ENCODE data around the gene PNKD. TPM values are rescaled to one million over a fixed set of nuclear protein-coding genes. Genes with fewer than 3 reads are reported as not detected.

The PNKD gene, protein sequence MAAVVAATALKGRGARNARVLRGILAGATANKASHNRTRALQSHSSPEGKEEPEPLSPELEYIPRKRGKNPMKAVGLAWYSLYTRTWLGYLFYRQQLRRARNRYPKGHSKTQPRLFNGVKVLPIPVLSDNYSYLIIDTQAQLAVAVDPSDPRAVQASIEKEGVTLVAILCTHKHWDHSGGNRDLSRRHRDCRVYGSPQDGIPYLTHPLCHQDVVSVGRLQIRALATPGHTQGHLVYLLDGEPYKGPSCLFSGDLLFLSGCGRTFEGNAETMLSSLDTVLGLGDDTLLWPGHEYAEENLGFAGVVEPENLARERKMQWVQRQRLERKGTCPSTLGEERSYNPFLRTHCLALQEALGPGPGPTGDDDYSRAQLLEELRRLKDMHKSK
- total RNA-seq = 53.3 and 55.3 TPM in 2 replicates

DNA sequence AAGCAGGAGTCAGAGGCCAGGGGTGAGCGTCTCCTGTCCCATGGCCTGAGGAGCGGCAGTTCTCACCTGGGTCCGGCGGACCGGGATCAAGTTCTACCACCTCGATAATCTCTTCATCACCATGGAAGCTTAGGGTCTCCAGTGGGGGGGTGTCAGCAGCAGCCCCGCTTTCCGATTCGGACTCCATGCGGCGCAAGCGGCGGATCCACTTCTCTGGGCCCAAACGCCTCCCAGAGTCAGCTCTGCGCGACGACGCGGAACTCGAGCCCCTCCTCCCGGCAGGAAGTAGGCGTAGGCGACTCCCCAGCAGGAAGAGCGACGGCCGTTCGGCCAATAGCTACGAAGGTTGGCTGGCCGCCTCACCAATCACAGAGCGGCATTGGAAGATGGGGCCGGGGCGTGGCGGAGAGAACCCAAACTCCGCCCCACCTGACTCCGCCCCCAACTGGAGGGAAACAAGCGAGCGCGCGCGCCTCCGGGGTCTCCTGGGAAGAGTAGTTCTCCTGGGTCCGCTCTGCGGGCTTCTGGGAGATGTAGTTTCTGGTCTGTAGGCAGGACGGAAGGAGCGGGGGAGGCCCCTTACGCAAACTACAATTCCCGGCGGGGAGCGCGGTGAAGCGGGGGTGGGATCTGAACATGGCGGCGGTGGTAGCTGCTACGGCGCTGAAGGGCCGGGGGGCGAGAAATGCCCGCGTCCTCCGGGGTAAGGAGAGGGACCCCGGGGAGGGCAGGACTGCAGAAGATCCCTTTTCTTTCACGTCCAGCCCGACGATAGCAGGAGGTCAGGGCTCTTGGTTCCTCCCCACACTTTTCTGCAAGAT is at the start of gene PNKD, which contains the start of gene AAMP:
Gene PNKD (plus strand): TSS at position 620 of the 821 bp plus-strand sequence. CDS start 17 bp downstream, at position 637.
Gene AAMP (minus strand): TSS at position 238 of the 821 bp plus-strand sequence. CDS start 51 bp downstream, at position 187.
- H3K4me3 ChIP-seq (ENCODE audit: low read depth, low read length) = peak within 1 kb of the TSS; percentile 92
- TF ChIP-seq, protein P1, sequence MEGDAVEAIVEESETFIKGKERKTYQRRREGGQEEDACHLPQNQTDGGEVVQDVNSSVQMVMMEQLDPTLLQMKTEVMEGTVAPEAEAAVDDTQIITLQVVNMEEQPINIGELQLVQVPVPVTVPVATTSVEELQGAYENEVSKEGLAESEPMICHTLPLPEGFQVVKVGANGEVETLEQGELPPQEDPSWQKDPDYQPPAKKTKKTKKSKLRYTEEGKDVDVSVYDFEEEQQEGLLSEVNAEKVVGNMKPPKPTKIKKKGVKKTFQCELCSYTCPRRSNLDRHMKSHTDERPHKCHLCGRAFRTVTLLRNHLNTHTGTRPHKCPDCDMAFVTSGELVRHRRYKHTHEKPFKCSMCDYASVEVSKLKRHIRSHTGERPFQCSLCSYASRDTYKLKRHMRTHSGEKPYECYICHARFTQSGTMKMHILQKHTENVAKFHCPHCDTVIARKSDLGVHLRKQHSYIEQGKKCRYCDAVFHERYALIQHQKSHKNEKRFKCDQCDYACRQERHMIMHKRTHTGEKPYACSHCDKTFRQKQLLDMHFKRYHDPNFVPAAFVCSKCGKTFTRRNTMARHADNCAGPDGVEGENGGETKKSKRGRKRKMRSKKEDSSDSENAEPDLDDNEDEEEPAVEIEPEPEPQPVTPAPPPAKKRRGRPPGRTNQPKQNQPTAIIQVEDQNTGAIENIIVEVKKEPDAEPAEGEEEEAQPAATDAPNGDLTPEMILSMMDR (conservative IDR thresholded peaks at IDR 0.05; ENCODE audit: low read depth, low read length) = no peak
- DNase-seq (ENCODE audit: low read depth) = peak; percentile 90

DNA sequence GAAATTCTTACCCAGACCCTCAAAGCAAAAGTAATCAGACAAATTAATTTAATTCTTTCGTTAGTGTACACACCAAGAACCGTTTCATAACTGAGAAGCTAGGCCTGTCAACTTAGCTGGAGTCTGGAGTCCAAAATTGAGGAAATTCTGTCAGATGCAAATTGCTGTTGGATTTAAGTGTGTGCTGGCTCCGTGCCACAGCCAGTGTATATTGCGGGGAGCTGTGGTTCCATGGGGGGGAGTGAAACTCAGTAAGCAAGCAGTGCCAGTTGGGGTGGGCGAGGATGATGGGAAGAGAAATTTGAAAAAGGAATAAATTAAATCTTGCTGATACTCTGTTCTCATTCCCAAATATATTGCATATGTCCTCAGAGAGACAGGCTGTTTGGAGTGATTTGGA is 49.3 kb upstream of the PNKD start:
- no peak overlapping the region for H3K4me3 ChIP-seq (ENCODE audit: low read depth, low read length)
- no peak for DNase-seq (ENCODE audit: low read depth)
- TF ChIP-seq, protein P1 (conservative IDR thresholded peaks at IDR 0.05; ENCODE audit: low read depth, low read length) = no peak

DNA sequence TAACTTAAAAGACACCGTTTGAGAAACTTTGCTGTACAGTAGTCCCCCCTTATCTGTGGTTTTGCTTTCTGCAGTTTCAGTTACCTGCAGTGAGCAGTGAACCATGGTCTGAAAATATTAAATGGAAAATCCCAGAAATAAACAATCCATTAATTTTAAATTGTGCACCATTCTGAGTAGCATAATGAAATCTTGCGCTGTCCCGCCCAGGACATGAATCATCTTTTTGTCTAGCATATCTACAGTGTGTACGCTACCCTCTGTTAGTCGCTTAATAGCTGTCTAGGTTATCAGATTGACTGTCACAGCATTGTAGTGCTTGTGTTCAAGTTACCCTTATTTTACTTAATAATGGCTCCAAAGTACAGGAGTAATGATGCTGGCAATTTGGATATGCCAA is 47.3 kb upstream of the PNKD start:
- TF ChIP-seq, protein P1 (conservative IDR thresholded peaks at IDR 0.05; ENCODE audit: low read depth, low read length) = no peak
- H3K4me3 ChIP-seq (ENCODE audit: low read depth, low read length) = no peak overlapping the region
- no peak for DNase-seq (ENCODE audit: low read depth)

DNA sequence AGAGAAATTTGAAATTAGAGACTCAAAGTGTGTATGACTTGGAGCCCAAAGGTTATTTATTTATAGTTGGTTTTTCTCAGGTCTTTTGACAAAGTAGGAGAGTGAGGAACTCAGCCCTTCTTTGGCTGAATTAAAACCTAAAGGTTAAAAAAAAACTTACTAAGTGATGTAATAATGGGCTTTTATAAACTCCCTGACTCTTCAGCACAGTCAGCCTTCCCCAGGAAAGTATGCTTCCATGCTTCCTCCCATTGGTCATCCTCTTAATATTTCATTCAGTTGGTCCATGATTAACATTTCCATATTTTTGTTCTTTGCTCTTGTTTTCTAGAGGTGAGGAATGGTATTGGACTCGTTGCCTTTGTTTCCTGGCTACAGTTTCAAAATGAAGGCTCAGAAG is 46.1 kb upstream of the PNKD start:
- no peak overlapping the region for H3K4me3 ChIP-seq (ENCODE audit: low read depth, low read length)
- no peak for DNase-seq (ENCODE audit: low read depth)
- TF ChIP-seq, protein P1 (conservative IDR thresholded peaks at IDR 0.05; ENCODE audit: low read depth, low read length) = no peak

DNA sequence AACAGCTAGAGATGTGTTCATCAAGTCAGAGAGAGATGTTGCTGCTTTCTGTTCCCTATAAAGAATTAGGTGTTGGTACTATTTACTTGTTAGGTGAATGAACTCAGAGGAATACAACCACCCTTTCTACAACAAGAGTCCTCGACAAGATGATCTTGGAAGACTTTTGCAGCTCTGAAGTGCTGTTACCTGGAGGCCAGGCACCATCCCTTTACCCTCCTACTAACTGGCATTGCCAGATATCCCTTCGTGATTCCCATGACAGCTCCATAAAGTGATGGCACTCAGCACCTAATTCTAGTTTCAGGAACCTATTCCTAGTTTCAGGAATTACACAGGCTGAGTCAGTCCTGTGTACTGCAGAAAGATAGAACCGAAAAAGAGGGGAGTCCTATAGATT is 43.4 kb upstream of the PNKD start:
- DNase-seq (ENCODE audit: low read depth) = no peak
- no peak overlapping the region for H3K4me3 ChIP-seq (ENCODE audit: low read depth, low read length)
- TF ChIP-seq, protein P1 (conservative IDR thresholded peaks at IDR 0.05; ENCODE audit: low read depth, low read length) = no peak

DNA sequence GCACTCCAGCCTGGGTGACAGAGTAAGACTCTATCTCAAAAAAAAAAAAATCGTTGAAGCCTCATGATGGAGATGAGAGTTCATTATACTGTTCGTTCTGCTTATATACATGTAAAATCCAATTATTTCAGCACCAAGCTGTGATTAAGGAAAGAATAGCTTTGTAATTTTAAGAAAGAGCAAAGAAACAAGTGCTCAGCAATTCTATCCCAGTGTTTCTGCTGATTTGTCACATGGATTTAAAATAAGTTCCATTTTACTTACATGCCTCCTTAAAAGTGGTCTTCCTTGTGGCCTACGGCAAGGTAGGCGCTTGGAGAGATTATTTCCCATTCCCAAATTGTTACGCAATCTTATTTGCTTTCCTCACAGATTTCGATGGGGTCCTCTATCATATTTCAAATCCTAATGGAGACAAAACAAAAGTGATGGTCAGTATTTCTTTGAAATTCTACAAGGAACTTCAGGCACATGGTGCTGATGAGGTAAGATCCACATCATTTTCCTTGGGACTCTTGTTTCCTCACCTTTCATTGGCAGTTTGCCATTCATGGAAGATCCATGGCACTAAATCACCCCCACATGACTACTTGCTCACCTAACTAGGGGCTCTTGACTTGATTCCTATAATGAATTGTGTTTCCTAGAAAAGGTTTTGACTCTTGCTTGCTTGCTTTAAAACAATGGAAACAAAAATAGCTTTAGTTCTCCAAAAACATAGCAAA is 41.8 kb upstream of the PNKD start:
- no peak overlapping the region for H3K4me3 ChIP-seq (ENCODE audit: low read depth, low read length)
- DNase-seq (ENCODE audit: low read depth) = peak; percentile 52
- TF ChIP-seq, protein P1 (conservative IDR thresholded peaks at IDR 0.05; ENCODE audit: low read depth, low read length) = no peak
